ENCODE measurements around the gene STUB1. TPM values are rescaled to one million over a fixed set of nuclear protein-coding genes. Genes with fewer than 3 reads are reported as not detected.
A peak's percentile ranks its signal among the peaks of the same experiment; 100 is the strongest.

Gene STUB1
- total and polyA plus RNA-seq, 2 donors (not counting 1 experiment from before 2014, with no cell fraction given): 94.3 to 116 TPM

- no peak for DNase-seq
- WGBS (ENCODE audit: insufficient coverage): 98% methylated on average over 11 of the region's 12 CpGs
- H3K4me2 ChIP-seq (replicated peaks; ENCODE audit: low read depth, low read length, poor library complexity, severe bottlenecking): no peak overlapping the region
- Mint-ChIP-seq H3K4me1 (peaks cover 23% of the 10 kb centered on the region), H3K27ac (no peak overlapping the region), H3K9me3 (ENCODE audit: insufficient read depth) (no peaks in the 10 kb centered on the region), H3K4me3 (peak overlapping the region; percentile 34), H3K27me3 (no peaks in the 10 kb centered on the region)
- intact Hi-C loops (cut with micrococcal nuclease): no loop called here
- TF ChIP-seq CTCF (IDR thresholded peaks at IDR 0.05) (no peak), EZH2 (IDR thresholded peaks at IDR 0.05; ENCODE audit: borderline replicate concordance, insufficient read depth, low read depth, low read length, poor library complexity, severe bottlenecking) (no peak)
- H3K9me3 ChIP-seq (ENCODE audit: control extremely low read depth in 1 of 3, control insufficient read depth in 2 of 3, insufficient read depth in 1 of 3, low read length in 2 of 3): peaks cover 0 to 2% (median 0%) of the 10 kb centered on the region in 3 donors
- no peak overlapping the region for H3K9ac ChIP-seq (ENCODE audit: low read length)
- no peak overlapping the region for H3K27ac ChIP-seq (ENCODE audit: low read length in 2 of 2)
- H3K36me3 ChIP-seq (replicated peaks in 1 of 2; ENCODE audit: control extremely low read depth in 1 of 2, control insufficient read depth in 1 of 2, extremely low read depth in 1 of 2, insufficient read depth in 2 of 2, low read length in 1 of 2): no peaks in the 10 kb centered on the region
- no peak overlapping the region for H2AFZ ChIP-seq (ENCODE audit: insufficient read depth, low read depth, low read length, poor library complexity, severe bottlenecking)
- peaks cover 22 to 36% of the 10 kb centered on the region in 2 donors for H3K4me1 ChIP-seq (ENCODE audit: control insufficient read depth in 2 of 2, insufficient read depth in 2 of 2, low read length in 2 of 2)
- peaks cover 14% of the 10 kb centered on the region for H4K20me1 ChIP-seq (ENCODE audit: control insufficient read depth, insufficient read depth, low read length, poor library complexity, severe bottlenecking)
- ATAC-seq (ENCODE audit: low read depth): no peak
- no peak overlapping the region for H3K4me3 ChIP-seq (ENCODE audit: control extremely low read depth in 1 of 5, extremely low read depth in 1 of 5, insufficient read depth in 1 of 5, low read depth in 2 of 5, low read length in 4 of 5)
- POLR2A ChIA-PET: no interaction called here
- CTCF ChIA-PET: no interaction called here
- H3K79me2 ChIP-seq (ENCODE audit: control insufficient read depth, insufficient read depth, low read length): peaks cover 14% of the 10 kb centered on the region
- no peaks in the 10 kb centered on the region for H3K27me3 ChIP-seq (replicated peaks in 1 of 4; ENCODE audit: control extremely low read depth in 1 of 4, control insufficient read depth in 3 of 4, insufficient read depth in 4 of 4, low read length in 3 of 4)
Observed at GRCh38 chr16:644556-644955, 35.7 kb upstream of the STUB1 start.

- Histone ChIP-seq H3K4me3 (ENCODE audit: control extremely low read depth in 1 of 5, extremely low read depth in 1 of 5, insufficient read depth in 1 of 5, low read depth in 2 of 5, low read length in 4 of 5) (no peak overlapping the region), H3K27me3 (replicated peaks in 1 of 4; ENCODE audit: control extremely low read depth in 1 of 4, control insufficient read depth in 3 of 4, insufficient read depth in 4 of 4, low read length in 3 of 4) (no peaks in the 10 kb centered on the region), H3K27ac (ENCODE audit: low read length in 2 of 2) (no peak overlapping the region), H3K9me3 (ENCODE audit: control extremely low read depth in 1 of 3, control insufficient read depth in 2 of 3, insufficient read depth in 1 of 3, low read length in 2 of 3) (peaks cover 0 to 2% (median 0%) of the 10 kb centered on the region in 3 donors), H3K9ac (ENCODE audit: low read length) (no peak overlapping the region), H4K20me1 (ENCODE audit: control insufficient read depth, insufficient read depth, low read length, poor library complexity, severe bottlenecking) (peaks cover 14% of the 10 kb centered on the region), H3K4me2 (replicated peaks; ENCODE audit: low read depth, low read length, poor library complexity, severe bottlenecking) (no peak overlapping the region), H2AFZ (ENCODE audit: insufficient read depth, low read depth, low read length, poor library complexity, severe bottlenecking) (no peak overlapping the region), H3K4me1 (ENCODE audit: control insufficient read depth in 2 of 2, insufficient read depth in 2 of 2, low read length in 2 of 2) (peaks cover 26 to 35% of the 10 kb centered on the region in 2 donors), H3K36me3 (replicated peaks in 1 of 2; ENCODE audit: control extremely low read depth in 1 of 2, control insufficient read depth in 1 of 2, extremely low read depth in 1 of 2, insufficient read depth in 2 of 2, low read length in 1 of 2) (no peaks in the 10 kb centered on the region), H3K79me2 (ENCODE audit: control insufficient read depth, insufficient read depth, low read length) (peaks cover 14% of the 10 kb centered on the region)
- no peak for TF ChIP-seq CTCF (IDR thresholded peaks at IDR 0.05)
- no peak for TF ChIP-seq EZH2 (IDR thresholded peaks at IDR 0.05; ENCODE audit: borderline replicate concordance, insufficient read depth, low read depth, low read length, poor library complexity, severe bottlenecking)
- CTCF ChIA-PET: no interaction called here
- no peak for ATAC-seq (ENCODE audit: low read depth)
- Mint-ChIP-seq H3K4me3 (no peak overlapping the region), H3K4me1 (peaks cover 19% of the 10 kb centered on the region), H3K27me3 (no peaks in the 10 kb centered on the region), H3K27ac (no peak overlapping the region), H3K9me3 (ENCODE audit: insufficient read depth) (no peaks in the 10 kb centered on the region)
- POLR2A ChIA-PET: interaction anchor here (0.5 kb wide), 1 partner anchor 60 kb away, joined by 3 read pairs; no protein-coding TSS in a partner anchor
- intact Hi-C loops (cut with micrococcal nuclease): no loop called here
- WGBS (ENCODE audit: insufficient coverage): 95% methylated on average over 31 of the region's 32 CpGs
- DNase-seq: no peak
Observed at GRCh38 chr16:645852-646678, 34.1 kb upstream of the STUB1 start.

Measured in B cell (primary cell).